ENCODE measurements around the gene LBR.
A peak's percentile ranks its signal among the peaks of the same experiment; 100 is the strongest.

The LBR gene

DNA sequence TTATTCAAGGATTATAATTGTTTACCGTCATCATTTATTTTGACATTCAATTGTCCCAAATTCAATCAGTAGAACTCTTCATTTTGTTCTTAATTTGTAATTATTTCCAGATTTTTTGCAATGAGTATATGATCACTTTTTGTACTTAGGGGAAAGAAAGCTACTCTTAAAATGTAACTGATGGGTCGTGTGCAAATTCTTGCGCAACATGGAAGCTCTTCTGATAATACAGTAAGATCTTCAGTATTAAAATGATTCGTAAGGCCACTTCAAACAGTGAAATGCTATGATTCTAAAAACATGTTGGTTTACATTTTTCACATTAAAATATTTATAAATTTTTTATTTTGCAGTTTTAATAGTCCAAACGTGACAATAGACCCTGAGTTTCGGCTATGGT, 63.4 kb downstream of the LBR start:
- H3K9me3 ChIP-seq (ENCODE audit: low read depth, low read length) = no peaks in the 10 kb centered on the region
- H3K27ac ChIP-seq = no peak overlapping the region
- TF ChIP-seq POLR2AphosphoS5 (IDR thresholded peaks at IDR 0.05; ENCODE audit: borderline replicate concordance, low read depth, low read length) (no peak), FOXP2 (optimal IDR thresholded peaks at IDR 0.05; ENCODE audit: control extremely low read depth, extremely low read length, insufficient read depth) (no peak), EZH2 (IDR thresholded peaks at IDR 0.05) (no peak)
- H3K36me3 ChIP-seq (ENCODE audit: insufficient read depth, low read length) = no peaks in the 10 kb centered on the region
- no peak overlapping the region for H3K4me3 ChIP-seq
- H3K9ac ChIP-seq (ENCODE audit: insufficient read length) = no peak overlapping the region
- DNase-seq (ENCODE audit: low read depth, low spot score) = no peak

DNA sequence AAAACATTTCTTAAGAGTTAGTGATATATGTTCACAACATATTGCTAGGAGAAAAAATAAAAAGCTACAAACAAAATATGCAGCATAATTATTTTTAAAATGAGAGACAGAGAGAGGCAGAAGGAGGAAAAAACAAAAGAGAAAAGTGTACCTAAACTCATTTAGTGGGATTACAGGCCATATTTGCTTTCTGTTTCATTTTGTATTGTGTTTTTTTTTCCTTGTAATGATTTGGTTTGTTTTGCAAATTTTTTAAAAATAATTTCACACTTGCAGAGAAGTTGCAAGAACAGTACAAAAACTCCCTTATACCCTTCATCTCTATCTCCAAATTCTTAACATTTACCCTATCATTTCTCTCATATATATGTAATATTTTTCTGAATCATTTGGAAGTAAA, 65.0 kb downstream of the LBR start:
- DNase-seq (ENCODE audit: low read depth, low spot score) = no peak
- Histone ChIP-seq H3K36me3 (ENCODE audit: insufficient read depth, low read length) (no peaks in the 10 kb centered on the region), H3K27ac (no peak overlapping the region), H3K4me3 (no peak overlapping the region), H3K9me3 (ENCODE audit: low read depth, low read length) (no peaks in the 10 kb centered on the region), H3K9ac (ENCODE audit: insufficient read length) (no peak overlapping the region)
- TF ChIP-seq FOXP2 (optimal IDR thresholded peaks at IDR 0.05; ENCODE audit: control extremely low read depth, extremely low read length, insufficient read depth) (no peak), POLR2AphosphoS5 (IDR thresholded peaks at IDR 0.05; ENCODE audit: borderline replicate concordance, low read depth, low read length) (no peak), EZH2 (IDR thresholded peaks at IDR 0.05) (no peak)

DNA sequence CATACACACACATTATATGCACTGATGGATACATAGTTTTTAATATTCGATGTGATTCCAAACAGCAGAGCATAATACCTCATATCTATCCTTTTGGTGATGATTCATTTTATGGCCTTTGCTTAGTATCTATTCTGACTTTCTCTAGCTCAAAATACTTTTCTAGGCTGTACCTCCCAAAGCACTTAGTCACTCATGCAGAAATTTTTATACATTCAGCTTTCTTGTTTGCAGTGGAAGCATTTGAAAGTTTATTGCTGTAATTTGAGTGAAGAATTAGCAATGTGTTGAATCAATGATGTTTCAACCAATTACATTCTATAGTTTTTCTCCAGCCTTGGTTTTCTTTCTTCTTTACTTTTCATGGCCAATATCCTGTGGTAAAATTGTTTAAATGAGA, 66.7 kb downstream of the LBR start:
- H3K27ac ChIP-seq = peak overlapping the region; percentile 37; the same call in 1 of the 2 replicates
- H3K9me3 ChIP-seq (ENCODE audit: low read depth, low read length) = no peaks in the 10 kb centered on the region
- H3K36me3 ChIP-seq (ENCODE audit: insufficient read depth, low read length) = no peaks in the 10 kb centered on the region
- H3K9ac ChIP-seq (ENCODE audit: insufficient read length) = no peak overlapping the region
- DNase-seq (ENCODE audit: low read depth, low spot score) = no peak
- TF ChIP-seq POLR2AphosphoS5 (IDR thresholded peaks at IDR 0.05; ENCODE audit: borderline replicate concordance, low read depth, low read length) (no peak), FOXP2 (optimal IDR thresholded peaks at IDR 0.05; ENCODE audit: control extremely low read depth, extremely low read length, insufficient read depth) (no peak), EZH2 (IDR thresholded peaks at IDR 0.05) (no peak)
- H3K4me3 ChIP-seq = no peak overlapping the region

DNA sequence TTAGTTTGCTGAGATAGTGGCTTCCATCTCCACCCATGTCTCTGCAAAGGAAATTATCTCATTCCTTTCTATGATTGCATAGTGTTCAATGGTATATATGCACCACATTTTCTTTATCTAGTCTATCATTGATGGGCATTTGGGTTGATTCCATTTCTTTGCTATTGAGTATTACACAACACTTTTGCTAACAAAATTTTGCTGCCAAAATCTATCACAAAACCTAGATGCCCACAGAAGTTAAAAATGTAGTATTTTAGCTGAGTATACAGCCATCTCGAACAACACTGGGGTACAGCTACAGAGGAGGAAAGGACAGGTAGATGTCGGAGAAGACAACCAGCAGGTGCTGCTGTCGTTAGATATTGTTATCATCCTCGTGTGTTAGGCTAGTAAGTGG, 67.7 kb downstream of the LBR start:
- no peak for DNase-seq (ENCODE audit: low read depth, low spot score)

DNA sequence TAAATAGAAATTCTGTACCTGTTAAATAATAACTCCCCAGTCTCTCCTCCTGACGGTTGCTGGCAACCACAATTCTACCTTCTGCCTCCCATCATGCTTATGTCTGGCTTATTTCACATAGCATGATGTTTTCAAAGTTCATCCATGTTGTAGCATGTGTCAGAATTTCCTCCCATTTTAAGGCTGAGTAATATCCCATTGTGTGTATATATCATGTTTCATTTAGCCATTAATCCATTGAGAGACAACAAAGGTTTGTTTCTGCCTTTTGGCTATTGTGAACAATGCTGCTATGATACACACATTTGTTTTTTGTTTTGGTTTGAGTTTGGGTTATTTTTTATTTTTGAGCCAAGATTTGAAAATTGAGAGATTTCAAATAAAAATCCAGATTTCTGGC, 72.0 kb downstream of the LBR start:
- H3K9me3 ChIP-seq (ENCODE audit: low read depth, low read length) = no peaks in the 10 kb centered on the region
- no peak overlapping the region for H3K9ac ChIP-seq (ENCODE audit: insufficient read length)
- H3K27ac ChIP-seq = no peak overlapping the region
- DNase-seq (ENCODE audit: low read depth, low spot score) = no peak
- TF ChIP-seq POLR2AphosphoS5 (IDR thresholded peaks at IDR 0.05; ENCODE audit: borderline replicate concordance, low read depth, low read length) = no peak
- TF ChIP-seq EZH2 (IDR thresholded peaks at IDR 0.05) = no peak
- no peak for TF ChIP-seq FOXP2 (optimal IDR thresholded peaks at IDR 0.05; ENCODE audit: control extremely low read depth, extremely low read length, insufficient read depth)
- no peak overlapping the region for H3K4me3 ChIP-seq
- no peaks in the 10 kb centered on the region for H3K36me3 ChIP-seq (ENCODE audit: insufficient read depth, low read length)

More for the DNA sequence above, 67.7 kb downstream of the LBR start:
- no peaks in the 10 kb centered on the region for H3K36me3 ChIP-seq (ENCODE audit: insufficient read depth, low read length)
- H3K27ac ChIP-seq = no peak overlapping the region
- H3K9ac ChIP-seq (ENCODE audit: insufficient read length) = no peak overlapping the region
- H3K4me3 ChIP-seq = no peak overlapping the region
- no peaks in the 10 kb centered on the region for H3K9me3 ChIP-seq (ENCODE audit: low read depth, low read length)
- TF ChIP-seq EZH2 (IDR thresholded peaks at IDR 0.05) (no peak), POLR2AphosphoS5 (IDR thresholded peaks at IDR 0.05; ENCODE audit: borderline replicate concordance, low read depth, low read length) (no peak), FOXP2 (optimal IDR thresholded peaks at IDR 0.05; ENCODE audit: control extremely low read depth, extremely low read length, insufficient read depth) (no peak)

DNA sequence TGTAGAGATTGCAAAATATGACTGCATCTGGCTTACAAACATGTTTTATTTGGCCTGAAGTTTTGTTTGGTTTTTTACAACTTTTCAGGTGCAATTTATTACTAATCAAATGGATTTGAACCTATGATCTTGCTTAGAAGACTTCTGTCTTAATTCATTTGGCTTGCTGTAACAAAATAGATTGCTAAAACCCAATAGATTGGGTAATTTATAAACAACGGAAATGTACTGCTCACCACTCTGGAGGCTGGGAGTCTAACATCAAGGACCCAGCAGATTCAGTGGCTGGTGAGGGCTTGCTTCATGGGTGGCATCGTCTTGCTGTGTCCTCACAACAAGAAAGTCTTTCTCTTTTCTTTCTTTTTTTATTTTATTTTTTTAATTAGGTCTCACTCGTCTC, 72.9 kb downstream of the LBR start:
- no peaks in the 10 kb centered on the region for H3K36me3 ChIP-seq (ENCODE audit: insufficient read depth, low read length)
- DNase-seq (ENCODE audit: low read depth, low spot score) = no peak
- H3K9ac ChIP-seq (ENCODE audit: insufficient read length) = no peak overlapping the region
- H3K4me3 ChIP-seq = no peak overlapping the region
- TF ChIP-seq POLR2AphosphoS5 (IDR thresholded peaks at IDR 0.05; ENCODE audit: borderline replicate concordance, low read depth, low read length) (no peak), EZH2 (IDR thresholded peaks at IDR 0.05) (no peak), FOXP2 (optimal IDR thresholded peaks at IDR 0.05; ENCODE audit: control extremely low read depth, extremely low read length, insufficient read depth) (no peak)
- no peaks in the 10 kb centered on the region for H3K9me3 ChIP-seq (ENCODE audit: low read depth, low read length)
- H3K27ac ChIP-seq = no peak overlapping the region
